ENCODE measurements around the gene ZNF366. TPM values are rescaled to one million over a fixed set of nuclear protein-coding genes. Genes with fewer than 3 reads are reported as not detected.

ZNF366 gene
- total RNA-seq, 1 donor from 2014 or later: 0.46 TPM

DNA sequence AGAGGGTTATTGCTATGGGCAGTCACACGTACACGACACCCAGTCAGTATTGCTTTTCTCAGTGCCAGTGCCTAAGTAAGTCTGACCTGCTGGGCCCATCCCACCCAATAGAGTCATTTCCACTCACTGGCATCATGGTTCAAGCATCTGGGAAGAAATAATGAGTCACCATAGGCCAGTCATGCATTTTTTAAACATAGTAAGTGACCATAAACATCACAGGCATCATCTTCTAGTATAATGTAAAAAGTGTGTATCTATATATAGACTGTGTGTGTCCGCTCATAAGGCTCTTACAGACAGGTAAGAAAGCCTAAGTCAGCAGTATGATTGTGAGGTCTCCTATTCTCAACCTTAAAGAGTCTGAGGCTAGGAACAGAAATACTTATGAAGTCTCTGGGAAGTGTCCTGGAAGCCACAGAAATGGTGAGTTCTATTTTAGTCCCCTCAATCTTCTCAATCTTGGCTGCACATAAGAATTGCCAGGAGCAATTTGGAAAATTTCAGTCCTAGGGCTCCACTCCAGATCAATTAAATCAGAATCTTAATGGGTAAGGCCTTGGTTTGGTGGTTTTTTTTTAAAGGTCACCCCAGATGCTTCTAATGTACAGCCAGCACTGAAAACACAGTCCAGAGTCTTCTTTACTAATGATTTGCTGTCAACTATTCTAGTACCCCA is 65.2 kb downstream of the ZNF366 start:
- DNase-seq (ENCODE audit: low read depth, low spot score): peak; percentile 73

DNA sequence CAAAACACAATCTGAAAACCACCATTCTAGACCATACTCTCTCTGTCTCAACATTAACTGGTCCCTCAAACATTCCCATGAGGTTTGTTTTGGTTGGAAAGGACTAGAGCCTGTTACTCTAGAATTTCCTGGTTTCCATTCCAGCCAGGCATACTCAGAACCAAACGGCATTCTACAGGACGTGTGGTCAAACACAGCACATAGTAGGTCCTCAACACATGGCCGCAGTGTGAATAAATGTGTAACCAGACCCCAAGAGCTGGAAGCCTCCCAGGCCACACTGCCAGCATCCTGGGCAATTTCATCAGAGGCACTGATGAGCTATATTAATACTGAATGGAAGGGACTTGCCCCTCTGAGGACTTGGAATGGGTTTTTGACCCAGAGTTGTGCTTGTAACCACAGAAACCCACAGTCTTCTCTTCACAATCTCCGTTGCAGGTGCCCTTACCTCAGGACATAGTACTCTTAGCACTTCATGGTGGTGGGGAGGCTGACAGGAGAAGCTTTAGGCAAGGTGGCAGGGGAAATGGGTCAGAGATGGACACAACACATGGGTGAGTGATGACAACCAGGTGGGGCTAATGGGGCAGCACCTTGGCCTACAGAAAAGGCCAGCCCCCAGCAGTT is 66.0 kb downstream of the ZNF366 start:
- no peak for DNase-seq (ENCODE audit: low read depth, low spot score)

DNA sequence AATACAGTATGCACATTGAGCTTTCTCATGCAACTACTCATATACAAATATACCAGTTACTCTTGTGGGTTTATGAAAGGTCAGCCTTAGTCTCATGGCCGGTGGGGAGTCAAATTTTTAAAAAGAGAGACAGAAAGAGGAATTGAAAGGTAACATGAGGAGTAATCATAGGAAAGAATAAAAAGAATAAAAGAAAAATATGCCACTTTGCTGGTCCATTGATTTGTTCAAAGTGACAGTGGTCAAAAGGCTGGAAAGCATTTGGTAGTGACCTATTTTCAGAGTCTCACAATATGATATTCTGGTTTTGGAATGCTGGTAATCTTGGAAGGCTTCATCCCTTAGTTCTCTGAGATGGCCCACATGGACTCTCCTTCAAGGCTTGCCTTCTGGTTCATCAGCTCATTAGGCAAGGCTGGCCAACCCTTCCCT is 67.0 kb downstream of the ZNF366 start:
- DNase-seq (ENCODE audit: low read depth, low spot score): no peak

DNA sequence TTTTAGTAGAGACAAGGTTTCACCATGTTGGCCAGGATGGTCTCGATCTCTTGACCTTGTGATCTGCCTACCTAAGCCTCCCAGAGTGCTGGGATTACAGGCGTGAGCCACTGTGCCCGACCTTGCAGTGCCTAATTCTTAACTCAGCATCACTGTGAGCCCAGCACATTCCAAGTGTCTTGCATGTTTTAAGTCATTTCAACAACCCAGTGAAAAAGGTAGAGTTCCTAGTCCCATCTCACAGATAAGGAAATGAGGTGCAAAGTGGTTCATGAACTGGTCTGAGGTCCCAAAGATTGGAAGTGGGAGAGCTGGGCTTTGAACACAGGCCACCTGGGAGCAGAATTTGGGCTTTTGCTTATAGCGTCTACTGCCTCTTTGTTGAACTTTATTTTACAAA is 68.0 kb downstream of the ZNF366 start:
- no peak for DNase-seq (ENCODE audit: low read depth, low spot score)

DNA sequence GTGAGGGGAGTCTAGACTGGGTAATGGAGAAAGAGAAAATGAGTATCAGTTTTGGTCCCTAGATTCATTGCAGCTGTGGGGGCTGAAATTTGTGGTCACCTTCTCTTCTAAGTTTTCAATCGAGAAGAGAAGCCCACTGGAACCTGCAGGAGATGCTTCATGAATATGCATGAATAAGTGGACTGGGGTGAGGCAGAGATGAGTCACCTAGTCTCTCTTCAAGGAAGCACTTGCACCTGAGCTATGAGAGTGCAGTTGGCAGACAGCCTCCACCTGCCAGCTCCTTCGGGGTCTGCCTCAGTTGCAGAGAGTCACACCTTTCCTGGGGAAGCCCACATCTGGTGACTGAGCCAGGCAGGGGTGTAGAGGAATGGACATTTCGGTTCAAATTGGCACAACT is 69.1 kb downstream of the ZNF366 start:
- no peak for DNase-seq (ENCODE audit: low read depth, low spot score)

DNA sequence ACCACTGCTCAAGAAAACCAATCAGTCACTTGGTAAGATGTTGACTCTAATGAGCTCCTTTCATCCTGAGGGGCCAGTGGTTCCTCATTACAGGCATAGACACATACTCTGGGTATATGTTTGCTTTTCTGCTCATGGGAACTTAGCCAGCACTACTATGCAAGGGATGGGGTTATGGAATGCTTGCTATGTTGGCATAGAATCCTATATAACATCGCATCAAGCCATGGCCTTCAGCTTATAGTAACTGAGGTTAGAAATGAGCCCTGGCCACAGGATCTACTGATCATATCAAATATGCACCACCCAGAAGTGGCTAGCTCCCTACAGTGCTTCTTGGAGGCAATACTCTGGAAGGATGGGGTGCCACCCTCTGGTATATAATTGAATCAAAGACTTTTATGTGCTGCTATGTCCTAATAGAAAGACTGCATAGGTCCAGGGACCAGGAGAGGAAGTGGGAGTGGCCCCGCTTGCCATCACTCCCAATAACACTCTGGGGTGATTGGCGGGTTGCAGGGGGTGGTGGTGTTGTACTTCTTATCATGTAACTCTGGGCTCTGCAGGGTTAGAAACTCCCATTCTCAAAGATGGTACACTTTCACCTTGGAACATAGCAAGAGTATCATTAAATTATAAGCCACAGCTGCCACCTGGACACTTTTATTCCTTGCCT is 70.3 kb downstream of the ZNF366 start:
- DNase-seq (ENCODE audit: low read depth, low spot score): no peak

DNA sequence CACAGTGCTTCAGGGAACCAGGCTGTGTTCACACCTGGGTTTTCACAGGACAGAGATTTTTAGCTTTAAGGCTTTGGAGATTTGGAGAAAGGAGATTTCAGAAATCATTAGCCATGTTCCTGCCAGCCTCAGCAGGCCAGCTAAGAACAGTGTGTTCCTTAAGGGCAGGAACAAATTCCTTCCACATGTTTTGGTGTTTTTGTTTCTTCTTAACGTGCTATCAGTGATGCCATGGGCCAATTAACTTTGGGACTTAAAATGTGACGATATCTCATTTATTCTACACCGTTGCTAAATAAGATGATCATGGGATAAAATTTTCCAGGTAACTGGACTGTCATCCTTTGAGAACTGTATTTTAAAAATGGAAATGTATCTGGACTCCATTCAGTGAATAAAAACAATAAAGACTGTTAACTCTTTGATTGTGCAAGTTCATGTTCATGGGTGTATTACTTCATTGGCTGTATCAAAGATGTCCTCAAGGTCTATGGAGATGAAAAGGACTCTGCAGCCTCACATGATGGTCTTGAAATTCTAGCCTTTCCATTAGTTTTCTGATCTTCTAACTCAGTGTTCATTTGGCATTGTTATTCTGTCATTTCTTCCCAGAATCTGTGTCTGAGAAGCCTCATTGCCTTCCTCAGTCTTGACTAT is 72.3 kb downstream of the ZNF366 start:
- DNase-seq (ENCODE audit: low read depth, low spot score): no peak

DNA sequence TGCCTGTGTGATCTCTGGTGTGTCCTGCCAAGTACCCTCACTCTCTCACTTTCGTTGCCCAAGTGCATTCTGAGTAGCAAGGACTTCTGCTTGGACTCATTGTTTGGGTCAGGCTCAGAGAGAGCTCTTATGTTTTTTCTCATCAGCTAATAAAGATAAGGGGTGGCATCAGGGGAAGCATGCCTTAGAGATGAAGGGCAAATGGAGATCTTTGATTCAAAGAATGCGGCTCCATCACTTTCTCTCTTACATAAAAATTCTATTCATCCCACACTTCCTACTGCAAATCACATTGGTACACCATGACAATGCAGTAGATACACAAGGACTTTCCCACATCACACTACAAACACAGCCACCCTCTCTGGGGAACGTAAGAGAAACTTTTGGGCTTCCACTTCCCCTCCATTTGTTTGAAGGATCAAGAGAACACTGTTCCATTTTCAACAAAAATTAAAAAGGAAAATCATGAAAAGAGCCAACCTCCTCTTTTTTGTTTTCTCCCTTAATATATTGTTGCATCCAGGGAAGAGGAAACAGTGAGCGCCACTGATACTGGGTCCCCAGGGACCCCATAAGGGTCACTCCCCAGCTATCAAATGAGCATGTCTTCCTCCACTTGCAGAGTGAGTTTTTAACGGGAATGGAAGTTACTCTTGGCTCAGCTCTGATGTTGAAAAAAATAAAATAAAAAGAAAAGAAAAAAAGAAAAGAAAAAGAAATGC is 73.0 kb downstream of the ZNF366 start:
- DNase-seq (ENCODE audit: low read depth, low spot score): no peak

DNA sequence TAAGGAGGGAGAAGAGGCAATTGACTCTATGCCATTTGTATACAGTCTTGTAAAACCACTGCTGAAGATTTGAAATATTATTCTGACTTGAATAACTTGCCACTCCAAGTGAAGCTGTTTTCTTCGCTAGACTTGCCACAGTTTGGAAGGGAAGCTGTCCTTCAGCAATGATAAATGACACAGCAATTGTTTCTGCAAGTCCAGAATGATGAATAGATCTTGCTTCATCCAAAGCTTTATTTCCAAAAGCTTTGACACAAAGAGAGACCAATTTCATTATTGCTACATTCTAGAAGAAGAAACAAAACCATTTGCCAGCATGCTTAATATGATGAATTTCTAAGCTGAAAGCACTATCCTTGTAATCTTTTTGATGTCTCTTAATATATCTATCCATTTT is 73.7 kb downstream of the ZNF366 start:
- DNase-seq (ENCODE audit: low read depth, low spot score): no peak

DNA sequence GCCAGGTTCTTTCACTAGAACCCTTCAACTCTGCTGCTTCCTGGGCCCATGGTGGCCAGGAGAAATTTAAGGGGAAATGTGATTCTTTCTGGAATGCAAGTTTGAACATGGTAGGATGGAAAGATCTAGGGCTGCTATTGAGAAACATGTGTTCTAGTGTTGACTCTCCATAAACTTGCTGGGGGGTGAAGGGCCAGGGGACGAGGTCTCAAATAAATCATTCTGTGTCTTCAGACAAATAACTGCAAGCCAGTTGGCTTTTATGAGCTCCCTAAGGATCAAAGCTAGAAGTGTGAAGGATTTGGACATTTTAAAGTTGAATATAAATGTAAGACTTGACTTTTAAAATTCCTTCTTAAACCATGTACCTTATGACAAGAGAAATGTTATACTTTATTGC is 78.5 kb downstream of the ZNF366 start:
- DNase-seq (ENCODE audit: low read depth, low spot score): no peak

DNA sequence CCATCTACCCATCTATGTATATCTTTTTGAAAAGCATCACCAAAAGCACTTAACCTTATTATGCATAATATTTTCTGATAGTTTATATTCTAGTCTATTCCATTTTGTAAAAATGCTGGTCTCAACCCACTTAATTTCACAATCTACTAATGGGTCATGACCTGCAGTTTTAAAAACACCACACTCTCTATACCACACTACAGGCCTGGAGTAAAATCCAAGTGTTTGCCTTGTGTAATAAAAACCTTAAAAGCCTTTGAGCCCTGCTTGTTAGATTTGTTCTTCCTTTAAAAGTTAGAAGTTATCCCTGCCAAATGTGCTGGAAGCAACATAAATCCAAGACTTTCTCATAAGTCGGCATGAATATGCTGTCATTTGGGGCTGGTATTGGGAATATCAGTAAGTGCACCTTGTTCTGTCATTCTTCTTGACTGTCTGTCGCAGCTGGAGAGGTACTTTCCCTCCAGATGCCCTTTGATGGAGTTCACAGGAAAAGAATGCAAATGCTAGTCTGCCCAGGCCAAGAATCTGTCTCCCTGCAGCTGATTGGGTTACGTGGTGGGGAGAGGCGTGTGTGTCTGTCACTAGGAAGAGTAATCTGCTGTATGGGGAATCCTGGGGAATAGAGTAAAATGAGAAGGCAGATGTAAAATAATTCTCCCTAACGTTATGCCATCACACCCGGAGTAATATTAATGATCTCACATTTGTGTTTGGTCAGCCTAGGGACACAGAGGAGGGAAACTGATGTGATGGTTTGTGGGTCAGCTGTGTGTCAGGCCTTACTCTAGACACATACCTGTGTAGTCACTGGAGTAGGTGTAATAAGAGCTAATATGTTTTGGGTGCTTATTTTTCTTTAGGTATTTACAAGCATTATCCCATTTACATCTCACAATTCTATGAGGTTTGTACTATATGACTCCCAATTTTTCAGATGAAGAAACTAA is 79.4 kb downstream of the ZNF366 start:
- no peak for DNase-seq (ENCODE audit: low read depth, low spot score)

DNA sequence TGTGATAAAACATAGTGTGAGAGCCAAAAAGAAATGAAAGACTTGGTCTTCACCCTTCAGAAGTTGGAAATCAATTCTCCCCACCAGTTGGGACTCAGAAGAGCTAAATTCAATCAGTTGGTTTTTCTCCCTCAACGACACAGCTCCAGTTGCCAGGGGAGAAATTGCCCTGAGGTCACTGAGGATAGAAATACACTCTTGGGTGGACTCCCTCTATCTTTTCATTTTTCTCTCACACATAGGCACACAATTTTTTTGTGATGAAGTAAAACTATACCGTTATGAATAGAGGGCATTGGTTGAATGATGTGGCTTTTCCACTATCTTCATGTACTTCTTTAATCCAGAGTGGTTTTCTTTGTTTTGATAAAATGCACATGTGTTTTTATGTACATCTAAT is 80.2 kb downstream of the ZNF366 start:
- DNase-seq (ENCODE audit: low read depth, low spot score): no peak

DNA sequence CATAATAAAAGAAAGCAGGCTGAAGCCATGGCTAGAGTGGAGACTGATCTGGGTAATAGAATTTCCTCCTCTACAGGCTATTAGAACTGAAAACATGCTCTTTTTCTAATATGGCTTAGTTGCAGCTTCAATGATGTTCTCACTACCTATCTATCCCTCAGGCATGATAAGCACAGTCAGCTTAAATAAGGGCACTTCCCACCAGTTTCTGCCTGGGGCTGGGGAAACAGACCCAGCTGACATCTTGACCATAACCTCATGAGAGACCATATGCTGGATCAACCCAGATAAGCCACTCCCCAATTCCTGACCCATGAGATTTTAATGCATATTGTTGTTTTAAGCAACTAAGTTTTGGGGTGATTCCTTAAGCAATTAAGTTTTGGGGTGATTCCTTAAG is 81.2 kb downstream of the ZNF366 start:
- no peak for DNase-seq (ENCODE audit: low read depth, low spot score)

DNA sequence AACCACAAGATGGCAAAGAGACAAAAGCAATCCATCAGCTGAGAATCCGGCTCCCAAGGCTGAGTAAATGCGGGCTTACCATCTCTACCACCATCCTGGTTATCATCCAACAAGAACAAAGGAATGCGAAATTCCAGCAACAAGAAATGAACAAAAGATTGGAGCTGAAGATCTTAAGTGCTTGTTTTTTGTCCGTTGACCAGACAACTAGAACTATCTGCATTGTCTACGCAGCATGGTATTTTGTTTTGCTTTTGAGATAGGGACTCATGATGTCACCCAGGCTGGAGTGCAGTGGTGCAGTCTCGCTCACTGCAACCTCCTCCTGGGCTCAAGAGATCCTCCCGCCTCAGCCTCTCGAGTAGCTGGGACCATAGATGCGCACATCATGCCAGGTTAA is 88.9 kb downstream of the ZNF366 start:
- no peak for DNase-seq (ENCODE audit: low read depth, low spot score)

DNA sequence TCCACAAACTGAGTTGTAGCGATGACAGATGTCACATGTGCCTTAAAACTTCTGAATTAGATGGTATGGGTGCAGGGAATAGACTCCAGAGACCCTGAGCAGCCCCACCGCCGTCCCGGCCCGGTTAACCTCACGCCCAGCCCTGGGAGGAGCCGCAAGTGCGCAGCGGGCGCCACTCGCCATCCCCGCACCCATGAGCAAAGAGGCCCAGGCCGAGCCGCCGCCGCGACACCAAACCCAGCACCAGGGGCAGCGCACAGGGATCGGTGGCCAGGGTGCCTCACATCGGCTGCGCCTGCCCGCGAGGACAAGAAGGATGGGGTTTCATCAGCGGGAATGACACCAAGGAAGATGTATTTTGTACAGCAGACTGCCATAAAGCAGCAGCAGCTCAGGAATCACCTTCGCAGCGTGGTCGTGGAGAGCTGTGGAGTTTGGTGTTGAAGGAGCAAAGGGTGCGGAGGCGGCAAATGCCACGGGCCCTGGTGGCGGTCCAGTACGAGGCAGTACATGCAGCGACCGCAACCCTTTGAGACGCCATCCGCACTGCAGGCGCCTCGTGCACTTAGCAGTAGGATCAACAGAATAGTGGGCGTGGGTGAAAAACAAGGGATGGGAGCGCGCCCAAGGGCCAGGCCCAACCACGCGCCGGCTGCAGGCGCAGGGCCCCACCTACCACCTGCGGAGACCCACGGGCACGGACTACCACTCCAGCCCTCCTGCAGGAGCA is 89.7 kb downstream of the ZNF366 start:
- no peak for DNase-seq (ENCODE audit: low read depth, low spot score)

DNA sequence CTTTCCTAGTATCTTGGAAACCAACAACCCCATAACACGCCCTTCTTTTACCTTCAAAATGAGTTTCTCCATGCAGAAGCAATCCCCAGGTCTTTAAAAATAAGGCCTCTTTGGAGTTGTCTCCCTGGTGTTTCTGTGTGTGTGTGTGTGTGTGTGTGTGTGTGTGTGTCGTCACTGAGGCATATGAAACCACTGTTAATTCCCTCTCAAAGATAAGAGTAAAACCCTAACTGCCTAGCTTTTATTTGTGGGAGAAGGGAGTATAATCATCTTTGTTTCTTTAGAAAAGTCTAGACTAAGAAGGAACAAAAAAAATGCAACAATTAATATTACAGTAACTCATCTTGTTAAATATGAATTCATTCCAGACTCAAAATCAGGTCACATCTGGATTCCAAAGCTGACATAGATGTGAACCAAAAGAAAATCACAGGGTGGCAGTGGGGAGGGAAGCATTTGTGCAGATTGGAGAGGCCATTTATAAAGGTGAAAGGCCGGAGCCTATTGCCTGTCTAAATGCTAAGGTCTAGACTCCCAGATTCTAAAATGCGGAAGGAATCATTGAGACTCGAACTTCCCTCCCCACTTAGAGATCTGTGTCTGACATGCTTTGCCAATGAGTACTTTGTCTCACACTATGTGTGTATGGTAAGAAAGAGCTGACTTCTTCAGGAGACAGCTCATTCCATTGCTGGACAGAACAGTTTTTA is 91.4 kb downstream of the ZNF366 start:
- DNase-seq (ENCODE audit: low read depth, low spot score): no peak

DNA sequence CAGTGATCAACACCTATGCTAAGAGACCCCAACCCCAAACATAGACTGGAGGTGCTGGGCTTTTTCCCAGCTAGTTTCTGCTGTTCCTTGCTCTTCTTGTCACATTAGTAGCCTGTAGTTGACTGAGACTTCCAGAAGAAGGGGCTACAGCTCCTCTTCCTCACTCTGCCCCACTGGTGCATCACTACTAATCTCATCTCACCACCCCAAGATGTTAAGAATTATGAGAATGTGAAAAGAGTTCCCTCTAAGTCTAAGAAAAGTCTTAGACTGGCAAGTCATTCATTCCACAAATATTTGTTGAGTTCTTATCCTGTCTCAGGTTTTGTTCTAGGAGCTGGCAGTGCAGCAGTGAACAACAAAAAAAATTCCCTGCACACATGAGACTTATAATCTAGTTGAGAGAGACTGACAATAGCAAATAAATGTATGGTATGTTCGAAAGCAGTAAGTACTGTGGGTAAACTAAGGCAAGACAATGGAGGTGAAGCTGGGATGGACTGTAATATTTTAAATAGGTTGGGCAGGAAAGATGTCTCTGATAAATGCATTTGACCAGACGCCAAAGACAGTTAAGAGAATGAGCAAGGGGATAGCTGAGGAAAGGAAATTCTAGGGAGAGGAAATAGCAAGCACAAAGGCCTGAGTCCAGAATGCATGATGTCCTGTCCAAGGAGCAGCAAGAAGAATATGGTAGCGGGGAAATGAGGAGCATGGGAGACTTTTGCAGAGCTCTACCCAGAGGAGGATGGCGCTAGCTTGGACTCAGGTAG is 94.7 kb downstream of the ZNF366 start:
- DNase-seq (ENCODE audit: low read depth, low spot score): no peak

DNA sequence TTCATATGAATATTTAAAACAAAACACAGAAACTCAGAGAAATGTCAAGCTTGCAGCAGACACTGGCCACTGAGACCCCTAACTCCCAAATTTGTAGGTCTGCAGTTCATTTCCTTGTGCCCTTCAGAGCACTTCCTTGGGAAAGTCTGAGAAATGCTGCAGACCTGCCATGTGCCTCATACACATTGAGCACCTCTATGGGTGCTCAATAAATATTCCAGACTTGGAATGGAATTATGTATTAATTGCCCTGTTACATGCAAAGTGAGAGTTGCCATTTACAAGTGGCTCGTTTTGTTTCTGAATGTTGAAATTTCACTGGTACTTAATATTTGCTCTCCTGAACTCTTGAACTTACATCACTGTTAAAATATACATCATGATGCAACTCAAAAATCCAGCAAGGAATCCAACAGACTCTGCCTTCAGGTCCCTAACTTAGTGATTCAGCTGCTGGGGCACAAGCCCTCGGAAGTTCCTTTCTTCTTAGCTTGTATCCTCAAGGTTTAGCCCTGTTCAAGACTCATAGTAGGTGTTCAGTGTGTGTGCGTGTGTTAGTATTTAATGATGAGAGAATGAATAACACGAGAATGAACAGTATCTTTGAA is 96.4 kb downstream of the ZNF366 start:
- no peak for DNase-seq (ENCODE audit: low read depth, low spot score)

Measured in pulmonary artery endothelial cell (primary cell).